Stimulated activated CD4-positive, alpha-beta T cell treated with anti-CD3 and anti-CD28 coated beads, Interleukin-1b, Interleukin-23, amount 100 ng/mL, for 4 hours (primary cell): ENCODE measurements around the gene LSM4.
A peak's percentile ranks its signal among the peaks of the same experiment; 100 is the strongest.

ENCODE experiments used
- DNase-seq, 2 donors: peaks; one replicate each; pipeline ENCODE4 v3.0.0-alpha.2; 2020; ENCODE audit warnings: low read depth in 2 of 2

LSM4 gene

GRCh38 chr19:18292810-18293641 lies 29.9 kb downstream of the LSM4 start:
- no peak for DNase-seq

- no peak for DNase-seq
Observed at GRCh38 chr19:18292462-18292809, 30.4 kb downstream of the LSM4 start.

- peak; percentile 65 to 69 for DNase-seq
Observed at GRCh38 chr19:18291590-18292461, 31.1 kb downstream of the LSM4 start.

GRCh38 chr19:18291019-18291524 lies 31.8 kb downstream of the LSM4 start:
- DNase-seq: no peak

- peak; percentile 60 to 70 for DNase-seq
Observed at GRCh38 chr19:18290302-18291018, 32.4 kb downstream of the LSM4 start.

- DNase-seq: no peak
Observed at GRCh38 chr19:18289471-18290301, 33.2 kb downstream of the LSM4 start.

- DNase-seq: no peak
Observed at GRCh38 chr19:18287836-18288772, 34.8 kb downstream of the LSM4 start.

GRCh38 chr19:18286973-18287635 lies 35.8 kb downstream of the LSM4 start:
- DNase-seq: no peak

- peak in 1 of 2 donors; percentile 17 for DNase-seq
Observed at GRCh38 chr19:18284712-18285360, 38.0 kb downstream of the LSM4 start.

- no peak for DNase-seq
Observed at GRCh38 chr19:18283338-18283737, 39.5 kb downstream of the LSM4 start.

- no peak for DNase-seq
Observed at GRCh38 chr19:18282788-18283141, 40.1 kb downstream of the LSM4 start.

- DNase-seq: peak in 1 of 2 donors; percentile 28
Observed at GRCh38 chr19:18282021-18282787, 40.7 kb downstream of the LSM4 start.

GRCh38 chr19:18281082-18282020 lies 41.5 kb downstream of the LSM4 start, which contains the start of gene JUND:
TSS of gene JUND (minus strand) at chr19:18281622. CDS start at chr19:18281484, 138 bp downstream.
- DNase-seq: peak; percentile 92 to 95

GRCh38 chr19:18280247-18281081 lies 42.4 kb downstream of the LSM4 start:
- DNase-seq: peak; percentile 59 to 74

GRCh38 chr19:18279516-18280246 lies 43.2 kb downstream of the LSM4 start:
- peak; percentile 83 to 89 for DNase-seq

- DNase-seq: no peak
Observed at GRCh38 chr19:18279266-18279515, 43.7 kb downstream of the LSM4 start.
